Measurements from ENCODE around the gene APMAP. TPM values are rescaled to one million over a fixed set of nuclear protein-coding genes. Genes with fewer than 3 reads are reported as not detected.

Gene APMAP
- total RNA-seq, 1 donor from 2014 or later: 108 TPM

DNA sequence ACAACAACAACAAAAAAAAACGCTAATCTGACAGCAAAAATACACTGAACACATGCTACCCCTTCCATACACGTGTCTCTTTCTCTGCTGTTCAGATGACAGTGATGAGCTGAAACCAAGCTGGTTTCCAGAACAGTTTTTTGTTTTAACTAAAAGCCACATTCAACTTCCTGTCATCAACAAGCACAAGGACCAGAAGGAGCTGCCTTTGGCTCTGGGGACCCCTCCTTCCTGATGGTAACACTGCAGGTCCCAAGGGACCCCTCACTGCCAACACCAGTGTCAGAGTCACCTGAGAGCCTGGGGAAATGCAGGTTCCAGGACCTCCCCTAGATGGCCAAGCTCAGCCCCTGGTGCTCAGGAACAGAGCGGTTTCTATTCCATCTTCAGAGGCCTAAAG lies 37.5 kb downstream of the APMAP start:
- H3K4me3 ChIP-seq (ENCODE audit: low read depth, low read length): no peak overlapping the region
- TF ChIP-seq, protein P1, sequence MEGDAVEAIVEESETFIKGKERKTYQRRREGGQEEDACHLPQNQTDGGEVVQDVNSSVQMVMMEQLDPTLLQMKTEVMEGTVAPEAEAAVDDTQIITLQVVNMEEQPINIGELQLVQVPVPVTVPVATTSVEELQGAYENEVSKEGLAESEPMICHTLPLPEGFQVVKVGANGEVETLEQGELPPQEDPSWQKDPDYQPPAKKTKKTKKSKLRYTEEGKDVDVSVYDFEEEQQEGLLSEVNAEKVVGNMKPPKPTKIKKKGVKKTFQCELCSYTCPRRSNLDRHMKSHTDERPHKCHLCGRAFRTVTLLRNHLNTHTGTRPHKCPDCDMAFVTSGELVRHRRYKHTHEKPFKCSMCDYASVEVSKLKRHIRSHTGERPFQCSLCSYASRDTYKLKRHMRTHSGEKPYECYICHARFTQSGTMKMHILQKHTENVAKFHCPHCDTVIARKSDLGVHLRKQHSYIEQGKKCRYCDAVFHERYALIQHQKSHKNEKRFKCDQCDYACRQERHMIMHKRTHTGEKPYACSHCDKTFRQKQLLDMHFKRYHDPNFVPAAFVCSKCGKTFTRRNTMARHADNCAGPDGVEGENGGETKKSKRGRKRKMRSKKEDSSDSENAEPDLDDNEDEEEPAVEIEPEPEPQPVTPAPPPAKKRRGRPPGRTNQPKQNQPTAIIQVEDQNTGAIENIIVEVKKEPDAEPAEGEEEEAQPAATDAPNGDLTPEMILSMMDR (conservative IDR thresholded peaks at IDR 0.05; ENCODE audit: low read depth, low read length): no peak
- no peak for DNase-seq (ENCODE audit: low read depth)

DNA sequence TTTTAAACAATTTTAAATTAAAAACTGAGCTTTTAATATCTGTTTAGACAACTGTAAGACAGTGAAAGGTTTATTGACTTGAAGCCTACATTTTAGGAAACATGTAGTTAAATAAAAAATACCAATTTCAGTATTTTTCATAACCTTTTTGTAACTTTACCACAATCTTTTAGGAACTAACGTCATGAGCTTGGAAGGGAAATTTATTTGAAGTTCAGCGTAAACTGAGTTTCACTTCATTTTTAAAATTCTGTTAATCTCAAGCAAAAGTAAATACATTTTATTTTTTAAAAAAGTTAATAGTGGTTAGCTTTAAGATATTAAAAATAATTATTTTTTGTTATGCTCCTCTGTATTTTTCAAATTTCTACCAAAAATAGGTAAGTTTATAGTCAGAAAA lies 38.0 kb downstream of the APMAP start:
- TF ChIP-seq, protein P1 (conservative IDR thresholded peaks at IDR 0.05; ENCODE audit: low read depth, low read length): no peak
- H3K4me3 ChIP-seq (ENCODE audit: low read depth, low read length): no peak overlapping the region
- DNase-seq (ENCODE audit: low read depth): no peak

DNA sequence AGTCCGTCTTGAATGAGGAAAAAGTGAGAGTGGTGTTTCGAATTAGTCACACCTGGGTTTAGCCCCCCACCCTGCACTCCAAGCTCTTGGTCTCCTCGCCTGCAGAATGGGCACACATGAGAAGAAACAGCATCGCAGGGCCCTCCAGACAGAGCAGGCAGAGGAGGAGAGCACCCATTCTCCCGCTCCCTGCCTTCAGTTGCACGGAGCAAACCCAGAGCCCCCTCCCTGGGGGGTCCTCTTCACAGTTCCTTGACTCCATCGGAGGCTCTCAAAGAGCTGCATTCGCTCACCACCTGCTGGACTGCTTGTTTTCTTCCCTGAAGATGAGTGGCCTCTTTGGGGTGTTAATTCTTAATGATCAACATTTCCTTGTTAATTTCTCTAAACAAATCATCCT lies 38.4 kb downstream of the APMAP start:
- TF ChIP-seq, protein P1 (conservative IDR thresholded peaks at IDR 0.05; ENCODE audit: low read depth, low read length): no peak
- H3K4me3 ChIP-seq (ENCODE audit: low read depth, low read length): no peak overlapping the region
- no peak for DNase-seq (ENCODE audit: low read depth)

DNA sequence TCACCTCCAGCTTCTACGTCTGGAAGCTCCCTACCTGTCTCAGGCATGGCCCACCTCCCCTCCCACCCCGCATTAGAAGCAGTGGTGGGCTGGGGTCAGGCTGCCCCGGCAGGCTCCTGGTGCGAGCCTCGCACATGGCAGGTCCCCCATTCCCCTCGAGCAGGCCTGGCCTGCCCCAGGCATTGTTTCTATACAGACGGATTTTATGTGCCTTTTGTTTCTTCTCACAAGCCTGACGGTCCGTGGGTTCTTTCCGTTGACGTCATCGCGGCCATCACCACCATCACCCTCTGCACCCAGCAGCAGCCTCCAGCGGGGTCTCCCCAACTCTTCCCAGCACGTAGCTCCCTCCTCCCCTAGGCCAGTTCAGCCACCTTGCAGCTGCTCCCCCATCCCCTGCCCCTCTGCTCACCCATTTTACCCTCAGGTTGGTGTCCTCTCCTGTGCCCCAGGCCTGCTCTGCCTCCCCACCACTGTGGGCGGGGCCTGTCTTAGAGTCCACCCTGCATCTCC lies 38.9 kb downstream of the APMAP start:
- DNase-seq (ENCODE audit: low read depth): no peak
- H3K4me3 ChIP-seq (ENCODE audit: low read depth, low read length): no peak overlapping the region
- TF ChIP-seq, protein P1 (conservative IDR thresholded peaks at IDR 0.05; ENCODE audit: low read depth, low read length): no peak

DNA sequence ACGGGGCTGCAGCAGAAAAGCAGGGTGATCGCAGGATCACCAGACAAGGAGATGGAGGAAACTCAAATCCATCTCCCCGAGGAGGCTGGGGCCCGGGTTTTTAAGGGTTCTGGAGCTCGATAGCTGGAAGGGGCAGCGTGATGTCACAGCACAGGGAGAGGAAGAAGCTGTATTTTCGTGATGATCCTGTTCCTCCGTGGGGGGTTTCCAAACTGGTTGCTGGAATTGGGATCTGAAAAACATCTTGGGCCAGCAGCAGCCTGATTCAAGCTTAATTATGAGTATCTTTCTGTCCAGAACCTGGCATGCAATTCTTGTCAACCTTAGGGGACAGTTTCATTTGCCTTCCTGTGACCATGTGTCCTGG lies 39.4 kb downstream of the APMAP start:
- no peak overlapping the region for H3K4me3 ChIP-seq (ENCODE audit: low read depth, low read length)
- TF ChIP-seq, protein P1 (conservative IDR thresholded peaks at IDR 0.05; ENCODE audit: low read depth, low read length): no peak
- no peak for DNase-seq (ENCODE audit: low read depth)

DNA sequence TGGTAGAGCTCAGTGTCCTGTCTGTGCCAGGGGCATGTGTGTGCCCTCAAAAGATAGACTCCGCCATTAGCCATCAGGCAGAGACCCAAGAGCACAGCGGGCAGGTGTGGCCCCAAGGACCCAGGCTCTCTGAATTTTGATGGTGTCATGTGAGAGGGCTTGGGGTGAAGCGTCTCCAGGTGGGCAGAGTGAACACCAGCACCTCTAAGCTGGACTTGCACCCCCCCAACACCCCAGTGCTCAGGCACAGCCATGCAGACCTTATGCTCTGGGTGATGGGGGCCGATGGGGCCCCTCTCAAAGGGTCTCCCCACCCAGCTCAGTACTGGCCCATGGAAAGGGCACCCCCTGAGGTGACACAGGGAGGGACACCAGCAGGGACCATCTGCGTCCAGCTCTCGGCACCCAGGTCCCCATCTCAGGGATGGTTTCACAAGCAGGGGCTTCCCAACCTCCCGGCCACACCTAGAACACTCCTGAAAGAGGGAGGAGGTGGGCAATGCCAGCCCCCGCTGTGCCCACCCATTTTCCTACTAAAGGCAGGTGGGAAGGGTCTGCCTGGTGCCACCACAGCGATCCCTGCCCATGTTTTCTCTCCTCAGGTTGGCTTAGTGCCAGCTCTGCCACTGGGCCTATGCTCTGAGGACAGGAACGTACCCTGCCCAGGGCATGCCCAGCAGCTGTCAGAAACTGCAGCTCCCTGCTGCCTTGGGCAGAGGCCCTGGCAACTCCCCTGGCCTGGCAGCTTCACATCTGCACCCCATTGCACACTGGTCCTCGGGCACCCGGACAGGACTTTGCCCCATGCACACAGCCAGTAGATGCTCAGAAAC lies 40.0 kb downstream of the APMAP start:
- DNase-seq (ENCODE audit: low read depth): no peak
- H3K4me3 ChIP-seq (ENCODE audit: low read depth, low read length): no peak overlapping the region
- TF ChIP-seq, protein P1 (conservative IDR thresholded peaks at IDR 0.05; ENCODE audit: low read depth, low read length): no peak

Measured in epithelial cell of proximal tubule (primary cell).